ENCODE measurements around the gene EMP2.
"Not testable (repeated sequence)": the region's sequence is repeated elsewhere in the genome, so short reads cannot be mapped to it uniquely, and the experiment has no call there.

The EMP2 gene

GRCh38 chr16:10579965-10580882 is at the start of gene EMP2:
Gene EMP2 (minus strand): TSS chr16:10580598. CDS start chr16:10547617, 32,981 bp downstream.
- peak; percentile 57 for DNase-seq

GRCh38 chr16:10629592-10629963 is 49.2 kb upstream of the EMP2 start:
- DNase-seq, result no peak

- DNase-seq, result no peak
Measured at GRCh38 chr16:10625595-10626357, 45.4 kb upstream of the EMP2 start.

GRCh38 chr16:10624527-10624926 is 44.1 kb upstream of the EMP2 start:
- no peak for DNase-seq

- no peak for DNase-seq
Measured at GRCh38 chr16:10623059-10623458, 42.7 kb upstream of the EMP2 start.

GRCh38 chr16:10622036-10622921 is 41.9 kb upstream of the EMP2 start:
- DNase-seq, result no peak

- DNase-seq, result not testable (repeated sequence)
Measured at GRCh38 chr16:10621216-10621949, 41.0 kb upstream of the EMP2 start.

GRCh38 chr16:10620120-10620519 is 39.7 kb upstream of the EMP2 start:
- DNase-seq, result no peak

- DNase-seq, result peak; percentile 28
Measured at GRCh38 chr16:10619271-10619849, 39.0 kb upstream of the EMP2 start.

GRCh38 chr16:10618710-10619209 is 38.4 kb upstream of the EMP2 start:
- DNase-seq, result no peak

- peak; percentile 87 for DNase-seq
Measured at GRCh38 chr16:10617662-10618420, 37.4 kb upstream of the EMP2 start.

GRCh38 chr16:10616756-10617640 is 36.6 kb upstream of the EMP2 start:
- peak; percentile 91 for DNase-seq

GRCh38 chr16:10616419-10616755 is 36.0 kb upstream of the EMP2 start:
- DNase-seq, result peak; percentile 32

GRCh38 chr16:10614685-10615084 is 34.3 kb upstream of the EMP2 start:
- DNase-seq, result no peak

- DNase-seq, result no peak
Measured at GRCh38 chr16:10613785-10614485, 33.5 kb upstream of the EMP2 start.

GRCh38 chr16:10612649-10613179 is 32.3 kb upstream of the EMP2 start:
- no peak for DNase-seq

- no peak for DNase-seq
Measured at GRCh38 chr16:10611825-10612342, 31.5 kb upstream of the EMP2 start.

- DNase-seq, result no peak
Measured at GRCh38 chr16:10610499-10611184, 30.2 kb upstream of the EMP2 start.
